AG10803 (cell line): ENCODE results near the gene RAB25.

Experiments used
- DNase-seq: peaks from one replicate; pipeline ENCODE4 v3.0.0; 2010; ENCODE audit warnings: low read depth
- H3K4me3 ChIP-seq: 2 replicates; pipeline ENCODE4 v1.5.1; 2011; ENCODE audit warnings: mild to moderate bottlenecking, low read length, control low read depth
- CTCF ChIP-seq: conservative IDR thresholded peaks from 2 replicates; pipeline ENCODE4 v1.5.1; 2011; ENCODE audit warnings: mild to moderate bottlenecking, low read length, control low read depth, inconsistent platforms

RAB25 gene

GRCh38 chr1:156074661-156075060, 13.7 kb downstream of the RAB25 start:
- DNase-seq = no peak
- H3K4me3 ChIP-seq = no peak overlapping the region
- no peak for TF ChIP-seq CTCF

- H3K4me3 ChIP-seq = no peak overlapping the region
- no peak for TF ChIP-seq CTCF
- no peak for DNase-seq
These were observed 14.2 kb downstream of the RAB25 start for GRCh38 chr1:156075162-156075561.

GRCh38 chr1:156075775-156076204, 14.8 kb downstream of the RAB25 start:
- no peak for DNase-seq
- TF ChIP-seq CTCF = no peak
- no peak overlapping the region for H3K4me3 ChIP-seq

GRCh38 chr1:156076609-156077429, 15.9 kb downstream of the RAB25 start:
- H3K4me3 ChIP-seq = no peak overlapping the region
- no peak for DNase-seq
- TF ChIP-seq CTCF = no peak

- DNase-seq = no peak
- H3K4me3 ChIP-seq = no peak overlapping the region
- no peak for TF ChIP-seq CTCF
These were observed 16.4 kb downstream of the RAB25 start for GRCh38 chr1:156077430-156077760.

- no peak for DNase-seq
- no peak overlapping the region for H3K4me3 ChIP-seq
- no peak for TF ChIP-seq CTCF
These were observed 17.8 kb downstream of the RAB25 start for GRCh38 chr1:156078728-156079127.

GRCh38 chr1:156079762-156080161, 18.8 kb downstream of the RAB25 start:
- no peak for TF ChIP-seq CTCF
- H3K4me3 ChIP-seq = no peak overlapping the region
- no peak for DNase-seq
